Embryonic facial prominence (tissue), 1 donor: ENCODE data around the gene ANAPC10.
"Not testable (repeated sequence)": the region's sequence is repeated elsewhere in the genome, so short reads cannot be mapped to it uniquely, and the experiment has no call there.

Source experiments
- DNase-seq: peaks from one replicate; pipeline ENCODE4 v3.0.0-alpha.2; 2016; ENCODE audit errors: extremely low spot score

ANAPC10 gene, protein sequence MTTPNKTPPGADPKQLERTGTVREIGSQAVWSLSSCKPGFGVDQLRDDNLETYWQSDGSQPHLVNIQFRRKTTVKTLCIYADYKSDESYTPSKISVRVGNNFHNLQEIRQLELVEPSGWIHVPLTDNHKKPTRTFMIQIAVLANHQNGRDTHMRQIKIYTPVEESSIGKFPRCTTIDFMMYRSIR

GRCh38 chr4:145097821-145098674, at the start of gene ANAPC10, which contains the start of gene ABCE1:
Gene ANAPC10 (minus strand): TSS chr4:145098196. CDS start chr4:145096099, 2,097 bp downstream.
Gene ABCE1 (plus strand): TSS chr4:145098311. CDS start chr4:145104413, 6,102 bp downstream.
- peak; percentile 99 for DNase-seq

DNA sequence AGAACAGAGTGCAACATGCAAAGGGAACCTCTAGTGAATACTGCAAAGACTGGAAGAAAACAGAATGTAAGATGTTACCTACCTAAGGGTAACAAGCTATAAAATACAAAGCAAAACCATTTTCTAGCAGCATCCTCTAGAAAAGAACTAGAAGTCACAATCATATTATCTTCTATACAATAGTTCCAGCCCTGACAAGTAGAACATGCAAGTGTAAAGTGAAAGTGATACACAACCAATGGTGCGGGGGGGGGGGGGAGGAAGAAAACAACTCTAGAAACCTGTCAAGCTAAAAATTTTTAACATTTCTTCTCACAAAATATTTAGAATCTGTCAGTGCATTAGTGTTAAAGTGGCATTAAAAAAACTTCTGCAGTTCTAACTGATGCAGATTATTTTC, 38.2 kb upstream of the ANAPC10 start:
- not testable (repeated sequence) for DNase-seq

- DNase-seq, result no peak
Measured at GRCh38 chr4:145132511-145133098, 34.6 kb upstream of the ANAPC10 start.

- DNase-seq, result no peak
Measured at GRCh38 chr4:145131848-145132247, 33.9 kb upstream of the ANAPC10 start.

- DNase-seq, result no peak
Measured at GRCh38 chr4:145130788-145131399, 32.9 kb upstream of the ANAPC10 start.

- no peak for DNase-seq
Measured at GRCh38 chr4:145130130-145130529, 32.1 kb upstream of the ANAPC10 start.

- no peak for DNase-seq
Measured at GRCh38 chr4:145125396-145125795, 27.4 kb upstream of the ANAPC10 start.

- no peak for DNase-seq
Measured at GRCh38 chr4:145108128-145108527, 10.1 kb upstream of the ANAPC10 start.

- DNase-seq, result no peak
Measured at GRCh38 chr4:145107126-145107525, 9.1 kb upstream of the ANAPC10 start.

DNA sequence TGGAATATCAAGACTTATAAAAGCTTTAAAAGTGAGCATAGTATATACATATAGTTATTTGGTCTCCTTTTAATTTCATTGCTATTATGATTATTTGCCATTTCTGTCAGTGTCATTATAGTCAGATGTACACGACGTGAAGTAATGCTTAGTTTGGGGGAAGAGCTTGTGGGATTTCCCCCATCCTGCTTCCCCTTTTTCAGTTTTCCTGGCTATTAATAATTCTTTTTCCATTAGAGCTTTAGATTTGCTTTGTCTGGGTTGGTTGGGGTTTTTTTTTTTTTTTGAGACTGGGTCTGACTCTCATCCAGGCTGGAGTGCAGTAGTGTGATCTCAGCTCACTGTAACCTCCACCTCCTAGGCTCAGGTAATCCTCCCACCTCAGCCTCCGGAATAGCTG, 5.5 kb upstream of the ANAPC10 start:
- DNase-seq, result no peak

DNA sequence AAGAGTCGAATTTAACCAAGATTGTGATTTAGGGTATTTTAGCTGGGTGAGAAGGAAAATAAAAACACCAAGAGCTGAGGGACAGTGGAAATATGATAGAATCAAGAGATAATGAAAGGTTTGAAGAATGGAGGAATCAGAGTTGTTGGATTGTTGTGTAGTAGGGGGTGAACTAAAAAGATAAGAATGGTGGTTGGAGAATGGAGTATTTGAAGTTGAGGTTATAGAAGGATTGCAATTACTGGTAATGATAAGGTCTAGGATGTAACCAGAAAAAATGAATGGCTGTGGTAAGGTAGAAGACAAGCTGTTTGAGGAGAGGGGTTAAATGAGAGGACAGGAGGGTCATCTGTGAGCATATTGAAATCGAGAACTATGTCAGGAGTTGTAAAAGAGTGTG, 4.6 kb upstream of the ANAPC10 start:
- DNase-seq, result no peak

- DNase-seq, result no peak
Measured at GRCh38 chr4:145101091-145101490, 3.1 kb upstream of the ANAPC10 start.

GRCh38 chr4:145099653-145100052, 1.7 kb upstream of the ANAPC10 start:
- DNase-seq, result no peak

- DNase-seq, result peak; percentile 8
Measured at GRCh38 chr4:145098675-145099037, 660 bp upstream of the ANAPC10 start.

DNA sequence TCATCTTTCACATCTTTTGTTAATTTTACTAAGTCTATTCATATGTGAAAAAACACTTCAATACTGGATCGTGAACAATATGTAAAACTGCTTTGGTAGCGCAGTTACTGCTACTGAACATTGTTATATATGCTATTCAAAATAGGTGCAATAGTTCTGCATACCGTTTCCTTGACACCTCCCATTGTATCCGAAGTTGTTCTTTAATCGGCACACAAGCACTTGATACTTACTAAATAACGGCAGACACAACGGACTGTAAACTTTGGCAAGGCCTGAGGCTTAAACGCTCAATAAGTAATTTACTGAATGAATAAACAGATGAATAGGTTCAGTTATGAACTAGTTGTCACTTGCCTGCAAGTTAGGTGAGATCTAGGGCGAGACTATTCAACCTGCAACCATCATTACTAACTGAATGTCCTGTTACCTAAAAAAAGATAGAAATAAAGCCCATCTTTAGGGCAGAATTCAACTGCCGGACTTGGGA, 620 bp downstream of the ANAPC10 start:
- no peak for DNase-seq

DNA sequence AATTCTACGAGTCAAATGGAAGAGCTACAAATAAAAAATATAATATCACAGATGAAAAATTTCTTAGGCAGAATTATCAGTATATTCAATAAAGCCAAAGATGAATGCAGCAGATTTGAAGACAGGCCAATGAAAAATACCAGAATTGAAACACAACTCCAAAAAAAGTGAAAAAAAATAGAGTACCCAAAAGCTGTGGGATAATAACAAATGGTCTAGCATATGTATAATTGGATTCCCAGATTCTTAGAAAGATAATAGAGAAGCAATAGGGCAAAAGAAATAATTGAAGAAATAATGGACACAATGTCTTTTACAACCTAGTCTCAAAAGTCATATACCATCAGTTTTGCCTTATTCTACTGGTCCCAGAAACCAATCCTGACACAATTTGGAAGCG, 4.4 kb downstream of the ANAPC10 start:
- no peak for DNase-seq

DNA sequence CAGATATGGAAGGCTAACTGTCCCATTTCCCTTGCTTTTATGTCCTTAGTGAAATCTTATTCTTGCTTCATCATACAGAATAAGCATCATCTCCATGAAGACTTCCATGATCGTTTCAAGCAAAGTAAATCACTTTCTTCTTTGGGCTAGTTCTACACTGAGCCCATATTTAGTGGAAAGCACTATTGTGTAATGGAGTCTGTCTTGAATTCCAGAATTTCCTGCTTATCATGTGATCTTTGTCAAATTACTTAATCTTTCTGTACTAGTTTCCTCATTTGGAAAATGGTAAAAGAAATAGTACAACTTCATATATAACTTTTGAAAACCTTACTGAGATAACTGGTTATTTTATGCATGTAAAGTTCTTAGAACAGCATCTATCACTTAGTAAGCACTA, 7.6 kb downstream of the ANAPC10 start:
- DNase-seq, result no peak

DNA sequence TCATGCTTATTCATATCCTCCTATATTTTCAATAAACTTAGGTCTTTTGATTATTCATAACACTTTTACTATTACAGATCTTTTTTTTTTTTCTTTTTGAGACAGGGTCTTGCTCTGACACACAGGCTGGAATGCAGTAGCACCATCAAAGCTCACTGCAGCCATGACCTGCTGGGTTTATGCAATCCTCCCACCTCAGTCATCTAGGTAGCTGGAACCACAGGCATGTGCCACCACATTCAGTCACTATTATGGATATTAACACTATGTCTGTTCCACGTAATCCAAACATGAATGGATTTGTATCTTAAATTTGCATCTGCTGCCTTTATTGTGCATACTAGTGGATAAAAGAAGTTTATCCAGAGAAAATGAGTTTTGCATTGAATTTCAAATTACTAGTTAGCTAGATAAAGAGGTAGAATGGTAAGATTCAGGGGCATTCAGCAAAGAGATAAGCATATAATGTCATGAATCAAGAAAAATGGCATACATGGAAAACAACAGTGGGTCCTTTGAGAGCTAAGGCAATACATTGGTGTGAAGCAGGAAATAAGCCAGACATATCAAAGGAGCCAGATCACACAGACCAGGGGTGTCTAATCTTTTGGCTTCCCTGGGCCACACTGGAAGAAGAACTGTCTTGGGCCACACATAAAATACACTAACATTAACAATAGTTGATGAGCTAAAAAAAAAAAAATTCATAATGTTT, 13.9 kb downstream of the ANAPC10 start:
- DNase-seq, result no peak

DNA sequence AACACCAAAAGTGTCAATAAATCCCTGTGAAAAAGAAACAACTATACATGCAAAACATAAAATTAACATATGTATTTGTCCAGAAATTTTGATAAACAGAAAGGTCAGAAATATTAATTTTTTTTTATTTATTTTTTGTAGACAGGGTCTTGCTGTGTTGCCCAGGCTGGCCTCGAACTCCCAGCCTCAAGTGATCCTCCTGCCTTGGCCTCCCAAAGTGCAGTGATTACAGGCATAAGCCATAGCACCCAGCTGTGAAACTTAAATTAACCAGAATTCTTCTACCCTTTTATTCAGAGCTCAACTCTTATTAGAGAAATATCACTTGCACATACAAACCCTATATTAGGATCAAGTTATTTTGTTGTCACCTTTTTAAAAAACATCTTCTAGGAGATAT, 16.2 kb downstream of the ANAPC10 start:
- no peak for DNase-seq

DNA sequence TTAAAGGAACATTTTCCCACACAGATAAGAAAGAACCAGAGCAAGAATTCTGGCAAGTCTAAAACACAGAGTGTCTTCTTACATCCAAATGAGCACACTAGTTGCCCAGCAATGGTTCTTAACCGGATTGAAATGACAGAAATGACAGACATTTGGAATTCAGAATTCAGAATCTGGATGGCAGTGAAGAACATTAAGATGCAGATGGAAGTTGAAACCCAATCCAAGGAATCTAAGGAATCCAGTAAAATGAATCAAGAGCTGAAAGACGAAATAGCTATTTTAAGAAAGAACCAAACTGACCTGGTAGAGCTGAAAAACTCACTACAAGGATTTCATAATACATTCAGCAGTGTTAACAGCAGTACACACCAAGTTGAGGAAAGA, 21.5 kb downstream of the ANAPC10 start:
- DNase-seq, result no peak

DNA sequence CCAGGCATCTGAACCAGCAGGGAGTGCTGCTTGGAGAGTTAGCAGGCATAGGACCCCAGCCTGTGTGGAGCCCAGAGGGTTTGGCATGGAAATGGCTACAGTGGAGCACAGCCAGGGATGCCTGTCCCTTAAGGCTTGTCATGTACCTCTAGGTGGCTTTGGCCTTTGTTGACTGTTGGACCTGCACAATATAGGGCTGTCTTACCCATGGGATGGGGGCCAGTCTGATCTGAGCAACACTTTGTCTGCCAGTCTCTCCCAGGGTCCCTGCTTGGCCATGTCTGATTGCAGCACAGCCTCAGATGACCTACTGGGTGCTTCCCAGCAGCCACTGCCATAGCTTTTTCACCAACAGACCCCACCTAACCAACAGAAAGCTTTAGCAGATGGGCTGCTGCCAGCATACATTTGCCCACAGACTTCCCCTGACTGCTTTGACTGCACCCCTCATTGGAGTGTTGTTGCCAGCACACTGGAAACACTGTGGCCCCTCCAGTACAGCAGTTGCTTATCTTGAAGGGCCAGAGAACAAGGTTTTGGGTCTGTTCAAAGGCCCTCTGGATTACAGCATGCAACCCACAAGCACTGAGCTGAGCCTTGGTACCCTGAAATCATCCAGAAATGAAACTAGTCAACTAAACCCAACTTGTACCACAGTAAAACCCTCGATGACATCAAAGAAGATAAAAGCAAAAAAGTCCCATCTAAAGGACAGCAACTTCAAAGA, 22.1 kb downstream of the ANAPC10 start:
- no peak for DNase-seq
